OCI-LY7 (cell line): Measurements from ENCODE around the gene UQCR10.

Source experiments
- EZH2phosphoT487 ChIP-seq: fragments of 200-600 bp; sonication (generic); IDR thresholded peaks from 2 replicates; pipeline ENCODE4 v1.6.1; 2018; ENCODE audit warnings: low read depth, borderline replicate concordance, mild to moderate bottlenecking, mixed run types, antibody characterized with exemption, low read length, moderate library complexity, mixed read lengths
- TF ChIP-seq, protein P1 (sequence below): fragments of 200-600 bp; sonication (generic); conservative IDR thresholded peaks from 2 replicates; pipeline ENCODE4 v1.5.1; 2014; ENCODE audit warnings: mild to moderate bottlenecking, antibody characterized with exemption, low read length, moderate library complexity, mixed read lengths

DNA sequence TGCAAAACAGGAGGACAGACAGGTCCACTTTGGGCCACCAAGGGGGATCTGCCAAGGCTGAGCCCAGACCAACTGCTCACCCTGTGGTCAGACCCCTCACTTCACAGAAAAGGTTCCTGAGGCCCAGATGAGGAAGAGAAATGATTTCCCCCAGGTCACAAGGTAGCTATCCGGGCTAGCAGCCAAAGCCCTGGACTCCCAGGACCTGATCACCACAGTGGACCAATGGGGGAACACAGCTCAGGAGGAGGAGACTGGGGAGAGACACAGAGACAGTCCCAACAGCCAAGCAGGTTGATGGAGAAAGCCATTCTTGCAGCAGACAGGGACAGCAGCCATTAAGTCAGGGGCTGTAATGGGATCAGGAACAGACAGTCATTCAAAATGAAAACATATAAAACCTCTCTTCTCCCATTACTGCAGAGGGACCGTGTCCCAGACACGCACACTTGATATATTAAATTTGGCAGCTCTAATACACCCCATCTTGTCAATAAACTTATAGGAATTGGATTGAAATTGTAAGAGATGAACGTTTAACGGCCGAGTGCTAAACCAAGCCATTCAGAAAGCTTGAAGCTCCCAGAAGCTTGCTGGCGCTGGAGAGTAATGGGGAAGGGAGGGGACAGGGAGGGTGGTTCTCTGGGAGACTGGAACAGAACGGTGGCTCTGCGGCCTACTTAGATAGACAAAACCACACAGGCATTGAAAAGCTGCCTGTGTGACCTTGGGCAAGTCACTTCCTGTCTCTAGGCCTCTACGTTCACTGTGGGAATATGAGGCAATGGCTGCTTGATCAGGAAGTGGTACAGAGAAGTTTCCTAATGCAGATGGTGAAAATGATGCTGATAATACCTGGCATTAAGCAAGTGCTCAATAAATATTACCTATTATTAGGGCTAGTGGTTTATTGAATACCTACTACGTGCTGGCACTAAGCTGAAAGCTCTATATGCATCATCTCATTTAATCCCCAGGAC is 16.3 kb upstream of the UQCR10 start:
- TF ChIP-seq, protein P1, sequence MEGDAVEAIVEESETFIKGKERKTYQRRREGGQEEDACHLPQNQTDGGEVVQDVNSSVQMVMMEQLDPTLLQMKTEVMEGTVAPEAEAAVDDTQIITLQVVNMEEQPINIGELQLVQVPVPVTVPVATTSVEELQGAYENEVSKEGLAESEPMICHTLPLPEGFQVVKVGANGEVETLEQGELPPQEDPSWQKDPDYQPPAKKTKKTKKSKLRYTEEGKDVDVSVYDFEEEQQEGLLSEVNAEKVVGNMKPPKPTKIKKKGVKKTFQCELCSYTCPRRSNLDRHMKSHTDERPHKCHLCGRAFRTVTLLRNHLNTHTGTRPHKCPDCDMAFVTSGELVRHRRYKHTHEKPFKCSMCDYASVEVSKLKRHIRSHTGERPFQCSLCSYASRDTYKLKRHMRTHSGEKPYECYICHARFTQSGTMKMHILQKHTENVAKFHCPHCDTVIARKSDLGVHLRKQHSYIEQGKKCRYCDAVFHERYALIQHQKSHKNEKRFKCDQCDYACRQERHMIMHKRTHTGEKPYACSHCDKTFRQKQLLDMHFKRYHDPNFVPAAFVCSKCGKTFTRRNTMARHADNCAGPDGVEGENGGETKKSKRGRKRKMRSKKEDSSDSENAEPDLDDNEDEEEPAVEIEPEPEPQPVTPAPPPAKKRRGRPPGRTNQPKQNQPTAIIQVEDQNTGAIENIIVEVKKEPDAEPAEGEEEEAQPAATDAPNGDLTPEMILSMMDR = no peak
- no peak for TF ChIP-seq EZH2phosphoT487
